H9 (cell line): ENCODE results near the gene SPHK2. TPM values are rescaled to one million over a fixed set of nuclear protein-coding genes. Genes with fewer than 3 reads are reported as not detected.

ENCODE experiments used
- DNase-seq: peaks from one replicate; pipeline ENCODE4 v3.0.0-alpha.2; 2017
- H2AFZ ChIP-seq: one replicate; pipeline ENCODE4 v1.6.1; 2013; ENCODE audit warnings: mild to moderate bottlenecking, low read length, control low read depth, moderate library complexity
- H2AK5ac ChIP-seq: 2 replicates; pipeline ENCODE4 v1.6.1; 2013; ENCODE audit warnings: low read length, control low read depth, mixed read lengths; ENCODE audit not compliant: insufficient read length
- H2BK120ac ChIP-seq: one replicate; pipeline ENCODE4 v1.6.1; 2013; ENCODE audit warnings: low read depth, mild to moderate bottlenecking, low read length, control low read depth, inconsistent platforms; ENCODE audit not compliant: poor library complexity, severe bottlenecking
- H2BK12ac ChIP-seq: 2 replicates; pipeline ENCODE4 v1.6.1; 2013; ENCODE audit warnings: low read length, control low read depth, mixed read lengths, low read depth; ENCODE audit not compliant: insufficient read length
- H2BK15ac ChIP-seq: 2 replicates; pipeline ENCODE4 v1.6.1; 2013; ENCODE audit warnings: low read depth, low read length, control low read depth
- H2BK20ac ChIP-seq: one replicate; pipeline ENCODE4 v1.6.1; 2013; ENCODE audit warnings: low read depth, mild to moderate bottlenecking, low read length, control low read depth, inconsistent platforms; ENCODE audit not compliant: poor library complexity, severe bottlenecking
- H2BK5ac ChIP-seq: 2 replicates; pipeline ENCODE4 v1.6.1; 2013; ENCODE audit warnings: low read length, control low read depth, mixed read lengths; ENCODE audit not compliant: insufficient read length
- H3K14ac ChIP-seq: 2 replicates; pipeline ENCODE4 v1.6.1; 2013; ENCODE audit warnings: low read length, control low read depth; ENCODE audit not compliant: insufficient read depth
- H3K18ac ChIP-seq: 2 replicates; pipeline ENCODE4 v1.6.1; 2013; ENCODE audit warnings: low read depth, mild to moderate bottlenecking, mixed read lengths, low read length, control low read depth; ENCODE audit not compliant: insufficient read length
- H3K23ac ChIP-seq: 2 replicates; pipeline ENCODE4 v1.6.1; 2013; ENCODE audit warnings: low read length, control low read depth, mixed read lengths, low read depth; ENCODE audit not compliant: insufficient read length
- H3K23me2 ChIP-seq: 2 replicates; pipeline ENCODE4 v1.6.1; 2013; ENCODE audit warnings: low read depth, mild to moderate bottlenecking, mixed read lengths, low read length, control low read depth; ENCODE audit not compliant: insufficient read length, poor library complexity, severe bottlenecking
- H3K27ac ChIP-seq: 2 replicates; pipeline ENCODE4 v1.5.1; 2013; ENCODE audit warnings: low read length, control low read depth, mixed read lengths, low read depth; ENCODE audit not compliant: insufficient read length
- H3K27me3 ChIP-seq: 2 replicates; pipeline ENCODE4 v1.6.1; 2013; ENCODE audit warnings: low read length, control low read depth, inconsistent platforms; ENCODE audit not compliant: insufficient read depth
- H3K4ac ChIP-seq: 2 replicates; pipeline ENCODE4 v1.6.1; 2013; ENCODE audit warnings: low read depth, mild to moderate bottlenecking, control low read depth, inconsistent platforms, low read length, moderate library complexity
- H3K4me1 ChIP-seq: 2 replicates; pipeline ENCODE4 v1.6.1; 2013; ENCODE audit warnings: low read length, control low read depth, inconsistent platforms; ENCODE audit not compliant: insufficient read depth
- H3K4me2 ChIP-seq: 2 replicates; pipeline ENCODE4 v1.6.1; 2013; ENCODE audit warnings: low read length, control low read depth, mixed read lengths; ENCODE audit not compliant: insufficient read length, insufficient read depth
- H3K56ac ChIP-seq: 2 replicates; pipeline ENCODE4 v1.6.1; 2013; ENCODE audit warnings: low read depth, mild to moderate bottlenecking, mixed read lengths, low read length, control low read depth; ENCODE audit not compliant: insufficient read length
- H3K79me1 ChIP-seq: 2 replicates; pipeline ENCODE4 v1.6.1; 2013; ENCODE audit warnings: low read depth, mild to moderate bottlenecking, moderate library complexity, low read length, control low read depth, inconsistent platforms; ENCODE audit not compliant: insufficient read depth, poor library complexity, severe bottlenecking
- H3K79me2 ChIP-seq: 2 replicates; pipeline ENCODE4 v1.6.1; 2013; ENCODE audit warnings: low read length, control low read depth, inconsistent platforms; ENCODE audit not compliant: insufficient read depth
- H3K9ac ChIP-seq: 2 replicates; pipeline ENCODE4 v1.6.1; 2013; ENCODE audit warnings: low read length, control low read depth, mixed read lengths; ENCODE audit not compliant: insufficient read length; ENCODE audit errors: extremely low read depth
- H3K9me3 ChIP-seq: one replicate; pipeline ENCODE4 v1.6.1; 2013; ENCODE audit warnings: low read depth, low read length, inconsistent platforms; ENCODE audit not compliant: control insufficient read depth
- H3T11ph ChIP-seq: one replicate; pipeline ENCODE4 v1.6.1; 2013; ENCODE audit warnings: mild to moderate bottlenecking, low read length, control low read depth, inconsistent platforms
- H4K20me1 ChIP-seq: one replicate; pipeline ENCODE4 v1.6.1; 2013; ENCODE audit not compliant: control insufficient read depth, insufficient read length, insufficient read depth
- H4K5ac ChIP-seq: 2 replicates; pipeline ENCODE4 v1.6.1; 2013; ENCODE audit warnings: low read depth, mild to moderate bottlenecking, mixed read lengths, low read length, control low read depth; ENCODE audit not compliant: insufficient read length
- H4K8ac ChIP-seq: replicated peaks from 2 replicates; pipeline ENCODE4 v1.6.1; 2013; ENCODE audit warnings: low read length, control low read depth, mixed read lengths, low read depth; ENCODE audit not compliant: insufficient read length
- H4K91ac ChIP-seq: 2 replicates; pipeline ENCODE4 v1.6.1; 2013; ENCODE audit warnings: low read depth, mild to moderate bottlenecking, moderate library complexity, mixed read lengths, low read length, control low read depth; ENCODE audit not compliant: insufficient read length
- H3K27ac Mint-ChIP-seq, 3 experiments: 2 replicates in 2 of 3; 3 replicates in 1 of 3; pipeline ENCODE4 v1.8.0; 2020 to 2021; ENCODE audit warnings: mixed read lengths in 3 of 3, mild to moderate bottlenecking in 1 of 3, moderate library complexity in 1 of 3
- H3K27me3 Mint-ChIP-seq: 2 replicates; pipeline ENCODE4 v1.8.0; 2021; ENCODE audit warnings: low read depth, mild to moderate bottlenecking, moderate library complexity, mixed read lengths
- H3K36me3 Mint-ChIP-seq, 3 experiments: 2 replicates in 2 of 3; 3 replicates in 1 of 3; pipeline ENCODE4 v1.8.0; 2020 to 2021; ENCODE audit warnings: low read depth in 3 of 3, mixed read lengths in 3 of 3; ENCODE audit not compliant: insufficient read depth in 1 of 3
- H3K4me1 Mint-ChIP-seq, 2 experiments: 2 replicates each; pipeline ENCODE4 v1.8.0; 2020; ENCODE audit warnings: mixed read lengths in 2 of 2
- H3K4me3 Mint-ChIP-seq, 2 experiments: 2 replicates in 1 of 2; 3 replicates in 1 of 2; pipeline ENCODE4 v1.8.0; 2020 to 2021; ENCODE audit warnings: mild to moderate bottlenecking in 2 of 2, mixed read lengths in 2 of 2, moderate library complexity in 1 of 2
- H3K9me3 Mint-ChIP-seq, 2 experiments: 2 replicates in 1 of 2; 3 replicates in 1 of 2; pipeline ENCODE4 v1.8.0; 2020; ENCODE audit warnings: mild to moderate bottlenecking in 2 of 2, mixed read lengths in 2 of 2, moderate library complexity in 1 of 2
- WGBS: extraction: QIAGEN DNeasy Blood & Tissue Kit; methylation state at CpG from one replicate; pipeline ENCODE4 v1.1.7; 2013; ENCODE audit warnings: missing lambda C conversion rate, low lambda C conversion rate, mixed read lengths; ENCODE audit not compliant: insufficient read length; ENCODE audit errors: extremely low coverage; 5-methylcytosine and 5-hydroxymethylcytosine counted together
- total RNA-seq: library from RNA; stranded (reverse); gene quantifications from 2 replicates; pipeline ENCODE4 v1.2.1, GENCODE V29; 2021
- TF ChIP-seq, protein P1 (sequence below): fragments of 200-600 bp; sonication (generic); conservative IDR thresholded peaks from 3 replicates; pipeline ENCODE4 v1.8.0; 2021; ENCODE audit warnings: antibody characterized with exemption, mild to moderate bottlenecking

The SPHK2 gene
- total RNA-seq, 1 experiment from 2014 or later = 57.2 TPM

GRCh38 chr19:48644839-48645619 lies 25.7 kb downstream of the SPHK2 start:
- no peaks in the 10 kb centered on the region for H3K9me3 ChIP-seq
- H2AK5ac ChIP-seq = no peak overlapping the region
- H3K79me2 ChIP-seq = no peaks in the 10 kb centered on the region
- no peak overlapping the region for H3K23ac ChIP-seq
- H3K4ac ChIP-seq = no peak overlapping the region
- Mint-ChIP-seq H3K36me3 (peaks cover 5 to 21% (median 20%) of the 10 kb centered on the region in 3 experiments), H3K27me3 (no peaks in the 10 kb centered on the region; the same call in 1 of the 2 replicates), H3K27ac (peak overlapping the region; percentile 29 to 95 (median 90); a peak in 6 of 7 replicates), H3K9me3 (no peaks in the 10 kb centered on the region; a peak in 1 of 5 replicates), H3K4me3 (peak overlapping the region; percentile 84 to 93), H3K4me1 (peaks cover 18% of the 10 kb centered on the region in 2 experiments)
- peak; percentile 82 for DNase-seq
- H3K23me2 ChIP-seq = peaks cover 16% of the 10 kb centered on the region
- H4K20me1 ChIP-seq = no peaks in the 10 kb centered on the region
- H4K91ac ChIP-seq = no peak overlapping the region
- H3K4me1 ChIP-seq = no peaks in the 10 kb centered on the region
- no peak overlapping the region for H2AFZ ChIP-seq
- H3K27me3 ChIP-seq = no peaks in the 10 kb centered on the region
- H4K8ac ChIP-seq = no peak overlapping the region
- no peak overlapping the region for H2BK12ac ChIP-seq
- H3K14ac ChIP-seq = no peak overlapping the region
- no peak overlapping the region for H2BK20ac ChIP-seq
- peak overlapping the region; percentile 69 for H3K4me2 ChIP-seq
- H3K18ac ChIP-seq = no peak overlapping the region
- TF ChIP-seq, protein P1, sequence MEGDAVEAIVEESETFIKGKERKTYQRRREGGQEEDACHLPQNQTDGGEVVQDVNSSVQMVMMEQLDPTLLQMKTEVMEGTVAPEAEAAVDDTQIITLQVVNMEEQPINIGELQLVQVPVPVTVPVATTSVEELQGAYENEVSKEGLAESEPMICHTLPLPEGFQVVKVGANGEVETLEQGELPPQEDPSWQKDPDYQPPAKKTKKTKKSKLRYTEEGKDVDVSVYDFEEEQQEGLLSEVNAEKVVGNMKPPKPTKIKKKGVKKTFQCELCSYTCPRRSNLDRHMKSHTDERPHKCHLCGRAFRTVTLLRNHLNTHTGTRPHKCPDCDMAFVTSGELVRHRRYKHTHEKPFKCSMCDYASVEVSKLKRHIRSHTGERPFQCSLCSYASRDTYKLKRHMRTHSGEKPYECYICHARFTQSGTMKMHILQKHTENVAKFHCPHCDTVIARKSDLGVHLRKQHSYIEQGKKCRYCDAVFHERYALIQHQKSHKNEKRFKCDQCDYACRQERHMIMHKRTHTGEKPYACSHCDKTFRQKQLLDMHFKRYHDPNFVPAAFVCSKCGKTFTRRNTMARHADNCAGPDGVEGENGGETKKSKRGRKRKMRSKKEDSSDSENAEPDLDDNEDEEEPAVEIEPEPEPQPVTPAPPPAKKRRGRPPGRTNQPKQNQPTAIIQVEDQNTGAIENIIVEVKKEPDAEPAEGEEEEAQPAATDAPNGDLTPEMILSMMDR = no peak
- H3K79me1 ChIP-seq = no peaks in the 10 kb centered on the region
- no peak overlapping the region for H3T11ph ChIP-seq
- H2BK5ac ChIP-seq = no peak overlapping the region
- H2BK120ac ChIP-seq = no peak overlapping the region
- no peak overlapping the region for H4K5ac ChIP-seq
- no peak overlapping the region for H2BK15ac ChIP-seq
- no peak overlapping the region for H3K9ac ChIP-seq
- no peak overlapping the region for H3K56ac ChIP-seq
- no CpG with 5 or more reads among the region's 25 CpGs for WGBS
- H3K27ac ChIP-seq = no peak overlapping the region
